Nephron (organoid): ENCODE results near the gene DENND6A.

ENCODE experiments used
- H3K27ac Mint-ChIP-seq, 3 experiments: 2 replicates each; pipeline ENCODE4 v1.8.0; 2020; ENCODE audit warnings: mixed read lengths in 3 of 3, mild to moderate bottlenecking in 2 of 3, moderate library complexity in 1 of 3
- H3K27me3 Mint-ChIP-seq: 2 replicates; pipeline ENCODE4 v1.8.0; 2021; ENCODE audit warnings: low read depth, mild to moderate bottlenecking, moderate library complexity, mixed read lengths
- H3K36me3 Mint-ChIP-seq: 2 replicates; pipeline ENCODE4 v1.8.0; 2020; ENCODE audit warnings: low read depth, mixed read lengths
- H3K4me1 Mint-ChIP-seq: 2 replicates; pipeline ENCODE4 v1.8.0; 2020; ENCODE audit warnings: mixed read lengths
- H3K4me3 Mint-ChIP-seq, 3 experiments: 2 replicates each; pipeline ENCODE4 v1.8.0; 2020; ENCODE audit warnings: mild to moderate bottlenecking in 3 of 3, mixed read lengths in 3 of 3, moderate library complexity in 2 of 3
- H3K9me3 Mint-ChIP-seq: 2 replicates; pipeline ENCODE4 v1.8.0; 2020; ENCODE audit warnings: mixed read lengths
- TF ChIP-seq, protein P1 (sequence below), 3 experiments: fragments of 200-600 bp; sonication (generic); IDR thresholded peaks; one replicate each; pipeline ENCODE4 v1.5.0; 2021; ENCODE audit warnings: antibody characterized with exemption in 3 of 3; ENCODE audit not compliant: unreplicated experiment in 3 of 3

Gene DENND6A

DNA sequence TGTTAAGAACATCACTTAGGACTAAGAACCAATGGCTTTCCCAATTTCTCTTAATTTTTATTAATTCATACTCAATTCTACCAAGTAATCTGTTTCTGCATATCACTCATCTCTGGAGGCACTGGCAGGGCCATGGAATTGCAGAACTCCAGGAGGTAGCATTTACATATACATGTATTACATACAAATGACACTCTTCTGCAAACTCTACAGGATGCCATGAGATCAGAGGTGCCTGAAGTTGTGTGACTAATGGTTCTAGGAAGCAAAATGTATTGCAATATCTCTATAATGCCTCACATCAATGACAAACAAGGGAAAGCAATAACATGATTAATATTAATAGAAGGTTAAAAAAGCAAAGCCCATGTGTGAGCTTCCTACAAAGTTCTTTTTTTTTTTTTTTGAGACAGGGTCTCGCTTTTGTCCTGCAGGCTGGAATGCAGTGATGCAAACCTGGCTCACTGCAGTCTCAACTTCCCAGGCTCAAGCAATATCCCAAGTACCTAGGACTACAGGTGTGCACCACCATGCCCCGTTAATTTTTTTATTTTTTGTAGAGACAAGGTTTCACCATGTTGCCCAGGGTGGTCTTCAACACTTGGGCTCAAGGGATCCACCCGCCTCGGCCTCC lies 33.0 kb downstream of the DENND6A start:
- TF ChIP-seq, protein P1, sequence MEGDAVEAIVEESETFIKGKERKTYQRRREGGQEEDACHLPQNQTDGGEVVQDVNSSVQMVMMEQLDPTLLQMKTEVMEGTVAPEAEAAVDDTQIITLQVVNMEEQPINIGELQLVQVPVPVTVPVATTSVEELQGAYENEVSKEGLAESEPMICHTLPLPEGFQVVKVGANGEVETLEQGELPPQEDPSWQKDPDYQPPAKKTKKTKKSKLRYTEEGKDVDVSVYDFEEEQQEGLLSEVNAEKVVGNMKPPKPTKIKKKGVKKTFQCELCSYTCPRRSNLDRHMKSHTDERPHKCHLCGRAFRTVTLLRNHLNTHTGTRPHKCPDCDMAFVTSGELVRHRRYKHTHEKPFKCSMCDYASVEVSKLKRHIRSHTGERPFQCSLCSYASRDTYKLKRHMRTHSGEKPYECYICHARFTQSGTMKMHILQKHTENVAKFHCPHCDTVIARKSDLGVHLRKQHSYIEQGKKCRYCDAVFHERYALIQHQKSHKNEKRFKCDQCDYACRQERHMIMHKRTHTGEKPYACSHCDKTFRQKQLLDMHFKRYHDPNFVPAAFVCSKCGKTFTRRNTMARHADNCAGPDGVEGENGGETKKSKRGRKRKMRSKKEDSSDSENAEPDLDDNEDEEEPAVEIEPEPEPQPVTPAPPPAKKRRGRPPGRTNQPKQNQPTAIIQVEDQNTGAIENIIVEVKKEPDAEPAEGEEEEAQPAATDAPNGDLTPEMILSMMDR (IDR thresholded peaks at IDR 0.05; ENCODE audit: unreplicated experiment in 3 of 3): no peak
- no peaks in the 10 kb centered on the region for H3K27me3 Mint-ChIP-seq
- H3K4me1 Mint-ChIP-seq: no peaks in the 10 kb centered on the region
- H3K36me3 Mint-ChIP-seq: peaks cover 39% of the 10 kb centered on the region
- no peaks in the 10 kb centered on the region for H3K9me3 Mint-ChIP-seq
- no peak overlapping the region for H3K27ac Mint-ChIP-seq
- no peak overlapping the region for H3K4me3 Mint-ChIP-seq

- Mint-ChIP-seq H3K4me1 (no peaks in the 10 kb centered on the region), H3K27ac (no peak overlapping the region), H3K36me3 (peaks cover 39% of the 10 kb centered on the region)
Measured at GRCh38 chr3:57659004-57659673, 33.7 kb downstream of the DENND6A start.

GRCh38 chr3:57658536-57658935 lies 34.3 kb downstream of the DENND6A start:
- TF ChIP-seq, protein P1 (IDR thresholded peaks at IDR 0.05; ENCODE audit: unreplicated experiment in 3 of 3): no peak
- no peak overlapping the region for H3K4me3 Mint-ChIP-seq
- no peaks in the 10 kb centered on the region for H3K9me3 Mint-ChIP-seq
- H3K27me3 Mint-ChIP-seq: no peaks in the 10 kb centered on the region
- H3K4me1 Mint-ChIP-seq: no peaks in the 10 kb centered on the region
- H3K36me3 Mint-ChIP-seq: peaks cover 35% of the 10 kb centered on the region
- no peak overlapping the region for H3K27ac Mint-ChIP-seq

More at GRCh38 chr3:57659004-57659673, 33.7 kb downstream of the DENND6A start:
- Mint-ChIP-seq H3K9me3 (no peaks in the 10 kb centered on the region), H3K4me3 (no peak overlapping the region), H3K27me3 (no peaks in the 10 kb centered on the region)
- TF ChIP-seq, protein P1 (IDR thresholded peaks at IDR 0.05; ENCODE audit: unreplicated experiment in 3 of 3): no peak

GRCh38 chr3:57655727-57656126 lies 37.1 kb downstream of the DENND6A start:
- H3K27me3 Mint-ChIP-seq: no peaks in the 10 kb centered on the region
- peaks cover 6% of the 10 kb centered on the region for H3K9me3 Mint-ChIP-seq
- H3K4me3 Mint-ChIP-seq: no peak overlapping the region
- peaks cover 60% of the 10 kb centered on the region for H3K36me3 Mint-ChIP-seq
- H3K4me1 Mint-ChIP-seq: no peaks in the 10 kb centered on the region
- TF ChIP-seq, protein P1 (IDR thresholded peaks at IDR 0.05; ENCODE audit: unreplicated experiment in 3 of 3): no peak
- no peak overlapping the region for H3K27ac Mint-ChIP-seq

DNA sequence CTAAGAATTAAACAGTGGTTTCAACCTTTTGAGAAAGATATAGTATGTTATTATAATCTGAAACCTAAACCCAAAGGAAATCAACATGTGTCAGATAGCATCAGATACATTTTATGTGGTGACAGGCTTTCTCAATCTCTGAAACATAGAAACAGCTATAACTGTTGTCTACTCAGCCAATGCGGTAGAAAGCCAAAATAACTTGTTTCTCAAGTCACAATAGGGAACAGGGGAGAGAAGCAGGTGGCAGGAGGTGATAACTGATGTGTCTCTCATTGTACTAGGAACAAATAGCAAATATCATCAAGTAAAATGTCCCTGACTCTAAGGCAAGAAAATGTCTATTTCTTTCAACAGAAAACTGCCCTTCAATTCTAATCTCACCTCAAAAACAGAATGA lies 38.6 kb downstream of the DENND6A start:
- Mint-ChIP-seq H3K9me3 (peaks cover 16% of the 10 kb centered on the region), H3K27me3 (no peaks in the 10 kb centered on the region)
- TF ChIP-seq, protein P1 (IDR thresholded peaks at IDR 0.05; ENCODE audit: unreplicated experiment in 3 of 3): no peak

GRCh38 chr3:57652203-57652602 lies 40.7 kb downstream of the DENND6A start:
- H3K4me1 Mint-ChIP-seq: no peaks in the 10 kb centered on the region
- no peaks in the 10 kb centered on the region for H3K27me3 Mint-ChIP-seq
- H3K36me3 Mint-ChIP-seq: peaks cover 81% of the 10 kb centered on the region
- peaks cover 32% of the 10 kb centered on the region for H3K9me3 Mint-ChIP-seq
- TF ChIP-seq, protein P1 (IDR thresholded peaks at IDR 0.05; ENCODE audit: unreplicated experiment in 3 of 3): no peak
- no peak overlapping the region for H3K4me3 Mint-ChIP-seq
- no peak overlapping the region for H3K27ac Mint-ChIP-seq

More for the DNA sequence above, 38.6 kb downstream of the DENND6A start:
- Mint-ChIP-seq H3K4me1 (no peaks in the 10 kb centered on the region), H3K4me3 (no peak overlapping the region), H3K27ac (no peak overlapping the region), H3K36me3 (peaks cover 68% of the 10 kb centered on the region)
